Measurements from ENCODE around the gene FUT8.

FUT8 gene

GRCh38 chr14:65422088-65422834 lies 9.7 kb downstream of the FUT8 start:
- peaks cover 4% of the 10 kb centered on the region for H3K36me3 ChIP-seq (ENCODE audit: insufficient read depth, low read length)
- no peak for TF ChIP-seq EZH2 (IDR thresholded peaks at IDR 0.05; ENCODE audit: borderline replicate concordance, low read depth, low read length, severe bottlenecking)
- no peak for TF ChIP-seq CTCF (IDR thresholded peaks at IDR 0.05; ENCODE audit: borderline replicate concordance, extremely low read depth, low read length, poor library complexity, severe bottlenecking)
- H3K4me1 ChIP-seq (ENCODE audit: insufficient read depth, low read length): peaks cover 13% of the 10 kb centered on the region; the same call in 1 of the 2 replicates

GRCh38 chr14:65423982-65424381 lies 11.5 kb downstream of the FUT8 start:
- no peak for TF ChIP-seq EZH2 (IDR thresholded peaks at IDR 0.05; ENCODE audit: borderline replicate concordance, low read depth, low read length, severe bottlenecking)
- no peak for TF ChIP-seq CTCF (IDR thresholded peaks at IDR 0.05; ENCODE audit: borderline replicate concordance, extremely low read depth, low read length, poor library complexity, severe bottlenecking)
- no peak overlapping the region for H2AFZ ChIP-seq (ENCODE audit: low read depth, low read length)
- DNase-seq: no peak
- H3K27me3 ChIP-seq (ENCODE audit: insufficient read depth, low read length, poor library complexity): no peaks in the 10 kb centered on the region
- H3K4me3 ChIP-seq (ENCODE audit: low read depth in 1 of 2, low read length in 2 of 2): no peak overlapping the region
- no peak for ATAC-seq (ENCODE audit: insufficient read depth, low read depth)
- H3K27ac ChIP-seq (ENCODE audit: low read length): no peak overlapping the region
- peaks cover 98% of the 10 kb centered on the region for H3K79me2 ChIP-seq (ENCODE audit: insufficient read depth, low read length)
- no peak overlapping the region for H3K4me2 ChIP-seq (ENCODE audit: insufficient read depth, low read length)
- no peak overlapping the region for H3K9ac ChIP-seq (ENCODE audit: low read depth, low read length)
- H3K4me1 ChIP-seq (ENCODE audit: insufficient read depth, low read length): peaks cover 9% of the 10 kb centered on the region; the same call in 1 of the 2 replicates
- H3K9me3 ChIP-seq (ENCODE audit: insufficient read depth, low read length, severe bottlenecking): no peaks in the 10 kb centered on the region
- H4K20me1 ChIP-seq (ENCODE audit: insufficient read depth, low read length): peaks cover 26% of the 10 kb centered on the region; the same call in 1 of the 2 replicates
- H3K36me3 ChIP-seq (ENCODE audit: insufficient read depth, low read length): peaks cover 4% of the 10 kb centered on the region

More at GRCh38 chr14:65422088-65422834, 9.7 kb downstream of the FUT8 start:
- H3K4me2 ChIP-seq (ENCODE audit: insufficient read depth, low read length): no peak overlapping the region
- DNase-seq (no peak), ATAC-seq (ENCODE audit: insufficient read depth, low read depth) (no peak)
- H2AFZ ChIP-seq (ENCODE audit: low read depth, low read length): no peak overlapping the region
- H3K79me2 ChIP-seq (ENCODE audit: insufficient read depth, low read length): peaks cover 97% of the 10 kb centered on the region
- H3K27ac ChIP-seq (ENCODE audit: low read length): 0 out of 2 replicates have a peak overlapping the region, but pooled peaks have one; percentile 6
- peaks cover 26% of the 10 kb centered on the region; the same call in 1 of the 2 replicates for H4K20me1 ChIP-seq (ENCODE audit: insufficient read depth, low read length)
- H3K4me3 ChIP-seq (ENCODE audit: low read depth in 1 of 2, low read length in 2 of 2): no peak overlapping the region
- no peaks in the 10 kb centered on the region for H3K27me3 ChIP-seq (ENCODE audit: insufficient read depth, low read length, poor library complexity)
- H3K9ac ChIP-seq (ENCODE audit: low read depth, low read length): no peak overlapping the region
- no peaks in the 10 kb centered on the region for H3K9me3 ChIP-seq (ENCODE audit: insufficient read depth, low read length, severe bottlenecking)

GRCh38 chr14:65424531-65424930 lies 12.0 kb downstream of the FUT8 start:
- Histone ChIP-seq H3K4me1 (ENCODE audit: insufficient read depth, low read length) (peaks cover 4% of the 10 kb centered on the region; the same call in 1 of the 2 replicates), H3K27me3 (ENCODE audit: insufficient read depth, low read length, poor library complexity) (no peaks in the 10 kb centered on the region), H4K20me1 (ENCODE audit: insufficient read depth, low read length) (peaks cover 25% of the 10 kb centered on the region; the same call in 1 of the 2 replicates), H3K9me3 (ENCODE audit: insufficient read depth, low read length, severe bottlenecking) (no peaks in the 10 kb centered on the region), H2AFZ (ENCODE audit: low read depth, low read length) (no peak overlapping the region), H3K36me3 (ENCODE audit: insufficient read depth, low read length) (peaks cover 4% of the 10 kb centered on the region), H3K4me3 (ENCODE audit: low read depth in 1 of 2, low read length in 2 of 2) (no peak overlapping the region), H3K9ac (ENCODE audit: low read depth, low read length) (no peak overlapping the region), H3K27ac (ENCODE audit: low read length) (no peak overlapping the region), H3K79me2 (ENCODE audit: insufficient read depth, low read length) (peaks cover 99% of the 10 kb centered on the region), H3K4me2 (ENCODE audit: insufficient read depth, low read length) (no peak overlapping the region)
- ATAC-seq (ENCODE audit: insufficient read depth, low read depth) (no peak), DNase-seq (no peak)
- TF ChIP-seq CTCF (IDR thresholded peaks at IDR 0.05; ENCODE audit: borderline replicate concordance, extremely low read depth, low read length, poor library complexity, severe bottlenecking) (no peak), EZH2 (IDR thresholded peaks at IDR 0.05; ENCODE audit: borderline replicate concordance, low read depth, low read length, severe bottlenecking) (no peak)

Measured in DND-41 (cell line).